Measurements from ENCODE around the gene FXYD6.
"Not testable (repeated sequence)": the region's sequence is repeated elsewhere in the genome, so short reads cannot be mapped to it uniquely, and the experiment has no call there.

The FXYD6 gene

GRCh38 chr11:117868088-117868487 lies 8.4 kb downstream of the FXYD6 start:
- Histone ChIP-seq H3K27me3 (ENCODE audit: control insufficient read depth, insufficient read depth, low read length) (no peaks in the 10 kb centered on the region; the same call in 1 of the 2 replicates), H3K36me3 (ENCODE audit: control insufficient read depth, insufficient read depth, low read length) (no peaks in the 10 kb centered on the region), H3K27ac (ENCODE audit: low read depth, low read length) (no peak overlapping the region)

GRCh38 chr11:117866526-117866925 lies 9.9 kb downstream of the FXYD6 start:
- H3K27me3 ChIP-seq (ENCODE audit: control insufficient read depth, insufficient read depth, low read length): no peaks in the 10 kb centered on the region
- H3K27ac ChIP-seq (ENCODE audit: low read depth, low read length): no peak overlapping the region
- no peak overlapping the region for H3K4me3 ChIP-seq (ENCODE audit: low read depth, low read length)

More at GRCh38 chr11:117868088-117868487, 8.4 kb downstream of the FXYD6 start:
- Histone ChIP-seq H3K9me3 (ENCODE audit: control insufficient read depth, insufficient read depth, low read length) (no peaks in the 10 kb centered on the region), H3K4me3 (ENCODE audit: low read depth, low read length) (no peak overlapping the region), H3K4me1 (ENCODE audit: control insufficient read depth, insufficient read depth, low read length) (peaks cover 34% of the 10 kb centered on the region), H3K9ac (ENCODE audit: low read depth, low read length) (no peak overlapping the region)

GRCh38 chr11:117865546-117865945 lies 10.9 kb downstream of the FXYD6 start:
- not testable (repeated sequence) for H3K36me3 ChIP-seq (ENCODE audit: control insufficient read depth, insufficient read depth, low read length); H3K4me3 ChIP-seq (ENCODE audit: low read depth, low read length); H3K9me3 ChIP-seq (ENCODE audit: control insufficient read depth, insufficient read depth, low read length); H3K27me3 ChIP-seq (ENCODE audit: control insufficient read depth, insufficient read depth, low read length); H3K9ac ChIP-seq (ENCODE audit: low read depth, low read length); H3K27ac ChIP-seq (ENCODE audit: low read depth, low read length)
- H3K4me1 ChIP-seq (ENCODE audit: control insufficient read depth, insufficient read depth, low read length): peaks cover 41% of the 10 kb centered on the region

More at GRCh38 chr11:117866526-117866925, 9.9 kb downstream of the FXYD6 start:
- Histone ChIP-seq H3K36me3 (ENCODE audit: control insufficient read depth, insufficient read depth, low read length) (no peaks in the 10 kb centered on the region), H3K4me1 (ENCODE audit: control insufficient read depth, insufficient read depth, low read length) (peaks cover 40% of the 10 kb centered on the region), H3K9me3 (ENCODE audit: control insufficient read depth, insufficient read depth, low read length) (no peaks in the 10 kb centered on the region), H3K9ac (ENCODE audit: low read depth, low read length) (no peak overlapping the region)

- Histone ChIP-seq H3K9me3 (ENCODE audit: control insufficient read depth, insufficient read depth, low read length) (no peaks in the 10 kb centered on the region), H3K27ac (ENCODE audit: low read depth, low read length) (no peak overlapping the region), H3K4me1 (ENCODE audit: control insufficient read depth, insufficient read depth, low read length) (peaks cover 20% of the 10 kb centered on the region), H3K4me3 (ENCODE audit: low read depth, low read length) (no peak overlapping the region), H3K36me3 (ENCODE audit: control insufficient read depth, insufficient read depth, low read length) (no peaks in the 10 kb centered on the region), H3K9ac (ENCODE audit: low read depth, low read length) (no peak overlapping the region), H3K27me3 (ENCODE audit: control insufficient read depth, insufficient read depth, low read length) (no peaks in the 10 kb centered on the region)
These were observed 13.1 kb downstream of the FXYD6 start for GRCh38 chr11:117863383-117863782.

GRCh38 chr11:117862753-117863152 lies 13.7 kb downstream of the FXYD6 start:
- H3K4me3 ChIP-seq (ENCODE audit: low read depth, low read length): no peak overlapping the region
- H3K4me1 ChIP-seq (ENCODE audit: control insufficient read depth, insufficient read depth, low read length): peaks cover 13% of the 10 kb centered on the region
- H3K9ac ChIP-seq (ENCODE audit: low read depth, low read length): no peak overlapping the region
- H3K36me3 ChIP-seq (ENCODE audit: control insufficient read depth, insufficient read depth, low read length): no peaks in the 10 kb centered on the region
- no peaks in the 10 kb centered on the region for H3K9me3 ChIP-seq (ENCODE audit: control insufficient read depth, insufficient read depth, low read length)
- no peak overlapping the region for H3K27ac ChIP-seq (ENCODE audit: low read depth, low read length)
- H3K27me3 ChIP-seq (ENCODE audit: control insufficient read depth, insufficient read depth, low read length): no peaks in the 10 kb centered on the region

- H3K27me3 ChIP-seq (ENCODE audit: control insufficient read depth, insufficient read depth, low read length): no peaks in the 10 kb centered on the region
- H3K27ac ChIP-seq (ENCODE audit: low read depth, low read length): peak overlapping the region; percentile 67
- peaks cover 12% of the 10 kb centered on the region for H3K4me1 ChIP-seq (ENCODE audit: control insufficient read depth, insufficient read depth, low read length)
- H3K4me3 ChIP-seq (ENCODE audit: low read depth, low read length): no peak overlapping the region
- no peaks in the 10 kb centered on the region for H3K36me3 ChIP-seq (ENCODE audit: control insufficient read depth, insufficient read depth, low read length)
- no peaks in the 10 kb centered on the region for H3K9me3 ChIP-seq (ENCODE audit: control insufficient read depth, insufficient read depth, low read length)
- no peak overlapping the region for H3K9ac ChIP-seq (ENCODE audit: low read depth, low read length)
These were observed 14.3 kb downstream of the FXYD6 start for GRCh38 chr11:117862019-117862725.

GRCh38 chr11:117861151-117862018 lies 15.1 kb downstream of the FXYD6 start:
- Histone ChIP-seq H3K27me3 (ENCODE audit: control insufficient read depth, insufficient read depth, low read length) (no peaks in the 10 kb centered on the region), H3K27ac (ENCODE audit: low read depth, low read length) (peak overlapping the region; percentile 67), H3K4me3 (ENCODE audit: low read depth, low read length) (no peak overlapping the region), H3K9ac (ENCODE audit: low read depth, low read length) (no peak overlapping the region), H3K9me3 (ENCODE audit: control insufficient read depth, insufficient read depth, low read length) (no peaks in the 10 kb centered on the region), H3K36me3 (ENCODE audit: control insufficient read depth, insufficient read depth, low read length) (no peaks in the 10 kb centered on the region), H3K4me1 (ENCODE audit: control insufficient read depth, insufficient read depth, low read length) (peaks cover 12% of the 10 kb centered on the region)

- Histone ChIP-seq H3K4me1 (ENCODE audit: control insufficient read depth, insufficient read depth, low read length) (peaks cover 12% of the 10 kb centered on the region), H3K27me3 (ENCODE audit: control insufficient read depth, insufficient read depth, low read length) (no peaks in the 10 kb centered on the region), H3K4me3 (ENCODE audit: low read depth, low read length) (no peak overlapping the region)
These were observed 16.3 kb downstream of the FXYD6 start for GRCh38 chr11:117860139-117860538.

GRCh38 chr11:117859488-117860112 lies 16.9 kb downstream of the FXYD6 start:
- H3K4me1 ChIP-seq (ENCODE audit: control insufficient read depth, insufficient read depth, low read length): peaks cover 12% of the 10 kb centered on the region
- H3K36me3 ChIP-seq (ENCODE audit: control insufficient read depth, insufficient read depth, low read length): no peaks in the 10 kb centered on the region
- H3K27ac ChIP-seq (ENCODE audit: low read depth, low read length): no peak overlapping the region
- H3K9ac ChIP-seq (ENCODE audit: low read depth, low read length): no peak overlapping the region
- H3K9me3 ChIP-seq (ENCODE audit: control insufficient read depth, insufficient read depth, low read length): no peaks in the 10 kb centered on the region
- no peaks in the 10 kb centered on the region for H3K27me3 ChIP-seq (ENCODE audit: control insufficient read depth, insufficient read depth, low read length)
- H3K4me3 ChIP-seq (ENCODE audit: low read depth, low read length): no peak overlapping the region

More at GRCh38 chr11:117860139-117860538, 16.3 kb downstream of the FXYD6 start:
- no peak overlapping the region for H3K27ac ChIP-seq (ENCODE audit: low read depth, low read length)
- no peak overlapping the region for H3K9ac ChIP-seq (ENCODE audit: low read depth, low read length)
- no peaks in the 10 kb centered on the region for H3K36me3 ChIP-seq (ENCODE audit: control insufficient read depth, insufficient read depth, low read length)
- H3K9me3 ChIP-seq (ENCODE audit: control insufficient read depth, insufficient read depth, low read length): no peaks in the 10 kb centered on the region

GRCh38 chr11:117859061-117859460 lies 17.4 kb downstream of the FXYD6 start:
- Histone ChIP-seq H3K36me3 (ENCODE audit: control insufficient read depth, insufficient read depth, low read length) (no peaks in the 10 kb centered on the region), H3K4me3 (ENCODE audit: low read depth, low read length) (no peak overlapping the region), H3K4me1 (ENCODE audit: control insufficient read depth, insufficient read depth, low read length) (peaks cover 12% of the 10 kb centered on the region), H3K27me3 (ENCODE audit: control insufficient read depth, insufficient read depth, low read length) (no peaks in the 10 kb centered on the region), H3K27ac (ENCODE audit: low read depth, low read length) (no peak overlapping the region), H3K9ac (ENCODE audit: low read depth, low read length) (no peak overlapping the region), H3K9me3 (ENCODE audit: control insufficient read depth, insufficient read depth, low read length) (no peaks in the 10 kb centered on the region)
